CD4-positive, CD25-positive, alpha-beta regulatory T cell (primary cell): Measurements from ENCODE around the gene C6orf15. TPM values are rescaled to one million over a fixed set of nuclear protein-coding genes. Genes with fewer than 3 reads are reported as not detected.

Experiments used
- ATAC-seq, 2 donors: fragments of 150-1000 bp; cut with Tn5 transposase; one replicate each; pipeline ENCODE4 v1.10.0; 2021; ENCODE audit warnings: low read depth in 2 of 2, moderate number of reproducible peaks in 2 of 2, moderate library complexity in 1 of 2
- DNase-seq, 3 donors: peaks; one replicate each; pipeline versions ENCODE4 v3.0.0 to v3.0.0-alpha.2; 2012 to 2022; ENCODE audit warnings: mixed read lengths in 1 of 3
- H3K27ac ChIP-seq: one replicate; pipeline ENCODE4 v1.7.0; 2013; ENCODE audit warnings: mild to moderate bottlenecking, low read length; ENCODE audit not compliant: insufficient read depth, poor library complexity, severe bottlenecking
- H3K27me3 ChIP-seq: one replicate; pipeline ENCODE4 v1.7.0; 2013; ENCODE audit warnings: low read length; ENCODE audit not compliant: control insufficient read depth, insufficient read depth
- H3K36me3 ChIP-seq: one replicate; pipeline ENCODE4 v1.7.0; 2013; ENCODE audit warnings: mild to moderate bottlenecking, low read length, moderate library complexity; ENCODE audit not compliant: control insufficient read depth, insufficient read depth
- H3K4me1 ChIP-seq: 2 replicates; pipeline ENCODE4 v1.7.0; 2013; ENCODE audit warnings: mild to moderate bottlenecking, low read length; ENCODE audit not compliant: insufficient read depth, control insufficient read depth, poor library complexity, severe bottlenecking
- H3K4me3 ChIP-seq: one replicate; pipeline ENCODE4 v1.7.0; 2013; ENCODE audit warnings: low read depth, mild to moderate bottlenecking, low read length, moderate library complexity
- H3K9me3 ChIP-seq, 2 experiments: 1 replicate in 1 of 2; 2 replicates in 1 of 2; pipeline ENCODE4 v1.7.0; 2013; ENCODE audit warnings: low read length in 2 of 2, mild to moderate bottlenecking in 1 of 2, moderate library complexity in 1 of 2; ENCODE audit not compliant: control insufficient read depth in 2 of 2
- H3K27ac Mint-ChIP-seq, 3 donors: one replicate each; pipeline ENCODE4 v1.8.0; 2020 to 2022; ENCODE audit warnings: mild to moderate bottlenecking in 3 of 3, mixed read lengths in 3 of 3, moderate library complexity in 2 of 3
- H3K27me3 Mint-ChIP-seq: one replicate; pipeline ENCODE4 v1.8.0; 2022; ENCODE audit warnings: mild to moderate bottlenecking, mixed read lengths
- H3K36me3 Mint-ChIP-seq: one replicate; pipeline ENCODE4 v1.8.0; 2020; ENCODE audit warnings: mixed read lengths
- H3K4me1 Mint-ChIP-seq, 4 donors: one replicate each; pipeline ENCODE4 v1.8.0; 2020 to 2022; ENCODE audit warnings: mixed read lengths in 4 of 4, mild to moderate bottlenecking in 1 of 4
- H3K4me3 Mint-ChIP-seq, 4 donors: one replicate each; pipeline ENCODE4 v1.8.0; 2020 to 2022; ENCODE audit warnings: mild to moderate bottlenecking in 4 of 4, mixed read lengths in 4 of 4, moderate library complexity in 3 of 4
- H3K9me3 Mint-ChIP-seq, 7 donors: one replicate each; pipeline ENCODE4 v1.8.0; 2020 to 2022; ENCODE audit warnings: mixed read lengths in 7 of 7, mild to moderate bottlenecking in 3 of 7, moderate library complexity in 2 of 7
- polyA plus RNA-seq, 4 donors: library from polyadenylated mRNA; unstranded; fragments of 300-500 nt; fragmentation: Illumina TruSeq; gene quantifications; one replicate each; pipeline ENCODE4 v1.2.3, GENCODE V29; 2021
- total RNA-seq: library from RNA; stranded (reverse); gene quantifications from one replicate; pipeline ENCODE4 v1.2.3, GENCODE V29; 2022

Gene C6orf15
- not detected for total RNA-seq
- not detected for polyA plus RNA-seq

GRCh38 chr6:31112478-31112877 lies at the start of gene C6orf15:
Gene C6orf15, minus strand, starts transcription at chr6:31112575. Its CDS starts 20 bp downstream, at chr6:31112555.
- H3K9me3 ChIP-seq, result no peaks in the 10 kb centered on the region
- H3K36me3 Mint-ChIP-seq, result no peaks in the 10 kb centered on the region
- no peak within 1 kb of the TSS for H3K27ac ChIP-seq
- no peak for DNase-seq
- peaks cover 12% of the 10 kb centered on the region for H3K27me3 Mint-ChIP-seq
- no peaks in the 10 kb centered on the region for H3K4me1 ChIP-seq
- no peaks in the 10 kb centered on the region for H3K9me3 Mint-ChIP-seq
- H3K36me3 ChIP-seq, result no peaks in the 10 kb centered on the region
- H3K27ac Mint-ChIP-seq, result peak within 1 kb of the TSS in 2 of 3 donors; percentile 8 to 71
- no peak within 1 kb of the TSS for H3K4me3 Mint-ChIP-seq
- H3K4me1 Mint-ChIP-seq, result peaks cover 0 to 8% (median 1%) of the 10 kb centered on the region in 4 donors
- no peak for ATAC-seq
- H3K27me3 ChIP-seq, result no peaks in the 10 kb centered on the region
- H3K4me3 ChIP-seq, result no peak within 1 kb of the TSS

- H3K36me3 Mint-ChIP-seq, result no peaks in the 10 kb centered on the region
- peaks cover 8 to 46% (median 22%) of the 10 kb centered on the region in 4 donors for H3K4me1 Mint-ChIP-seq
- no peaks in the 10 kb centered on the region for H3K9me3 Mint-ChIP-seq
- peak overlapping the region in 2 of 4 donors; percentile 62 to 82 for H3K4me3 Mint-ChIP-seq
- H3K27ac Mint-ChIP-seq, result peak overlapping the region in 1 of 3 donors; percentile 31
- Histone ChIP-seq H3K4me1 (peaks cover 29% of the 10 kb centered on the region), H3K4me3 (no peak overlapping the region), H3K9me3 (no peaks in the 10 kb centered on the region), H3K36me3 (no peaks in the 10 kb centered on the region), H3K27ac (no peak overlapping the region), H3K27me3 (no peaks in the 10 kb centered on the region)
- no peak for DNase-seq
- no peak for ATAC-seq
- no peaks in the 10 kb centered on the region for H3K27me3 Mint-ChIP-seq
Observed at GRCh38 chr6:31161216-31162126, 49.1 kb upstream of the C6orf15 start.

- peaks cover 8 to 36% (median 21%) of the 10 kb centered on the region in 4 donors for H3K4me1 Mint-ChIP-seq
- peak overlapping the region; percentile 79 to 91 (median 90) for H3K27ac Mint-ChIP-seq
- peak overlapping the region; percentile 82 for H3K27ac ChIP-seq
- no peaks in the 10 kb centered on the region for H3K27me3 Mint-ChIP-seq
- peaks cover 24% of the 10 kb centered on the region for H3K4me1 ChIP-seq
- H3K4me3 Mint-ChIP-seq, result peak overlapping the region; percentile 86 to 96 (median 94)
- H3K36me3 Mint-ChIP-seq, result peaks cover 4% of the 10 kb centered on the region
- no peaks in the 10 kb centered on the region for H3K9me3 ChIP-seq
- no peaks in the 10 kb centered on the region for H3K9me3 Mint-ChIP-seq
- peak overlapping the region; percentile 77 for H3K4me3 ChIP-seq
- H3K27me3 ChIP-seq, result no peaks in the 10 kb centered on the region
- ATAC-seq (no peak), DNase-seq (peak; percentile 29 to 58 (median 31))
- H3K36me3 ChIP-seq, result no peaks in the 10 kb centered on the region
Observed at GRCh38 chr6:31158863-31159855, 46.8 kb upstream of the C6orf15 start.

- Histone ChIP-seq H3K27me3 (no peaks in the 10 kb centered on the region), H3K27ac (peak within 1 kb of the TSS; percentile 82), H3K9me3 (no peaks in the 10 kb centered on the region), H3K4me1 (peaks cover 24% of the 10 kb centered on the region), H3K4me3 (peak within 1 kb of the TSS; percentile 78), H3K36me3 (no peaks in the 10 kb centered on the region)
- ATAC-seq (peak; percentile 90 to 93), DNase-seq (peak; percentile 98 to 99 (median 99))
- Mint-ChIP-seq H3K27ac (peak within 1 kb of the TSS; percentile 90 to 94 (median 91)), H3K4me3 (peak within 1 kb of the TSS; percentile 86 to 96 (median 94)), H3K36me3 (peaks cover 4% of the 10 kb centered on the region), H3K9me3 (no peaks in the 10 kb centered on the region), H3K27me3 (no peaks in the 10 kb centered on the region), H3K4me1 (peaks cover 8 to 36% (median 17%) of the 10 kb centered on the region in 4 donors)
Observed at GRCh38 chr6:31158140-31158862, 45.9 kb upstream of the C6orf15 start, which contains the start of gene TCF19. Gene TCF19, plus strand, starts transcription at chr6:31158589. Its CDS starts 881 bp downstream, at chr6:31159470.

GRCh38 chr6:31157513-31158139 lies 45.3 kb upstream of the C6orf15 start, which contains the start of gene CCHCR1:
Gene CCHCR1, minus strand, starts transcription at chr6:31157802. Its CDS starts 202 bp downstream, at chr6:31157600.
- no peaks in the 10 kb centered on the region for H3K27me3 ChIP-seq
- DNase-seq (no peak), ATAC-seq (no peak)
- H3K4me3 Mint-ChIP-seq, result peak within 1 kb of the TSS; percentile 86 to 96 (median 94)
- H3K36me3 ChIP-seq, result no peaks in the 10 kb centered on the region
- H3K4me1 ChIP-seq, result peaks cover 24% of the 10 kb centered on the region
- peak within 1 kb of the TSS; percentile 78 for H3K4me3 ChIP-seq
- peak within 1 kb of the TSS; percentile 82 for H3K27ac ChIP-seq
- H3K9me3 Mint-ChIP-seq, result no peaks in the 10 kb centered on the region
- H3K9me3 ChIP-seq, result no peaks in the 10 kb centered on the region
- peaks cover 8 to 36% (median 14%) of the 10 kb centered on the region in 4 donors for H3K4me1 Mint-ChIP-seq
- H3K27ac Mint-ChIP-seq, result peak within 1 kb of the TSS; percentile 90 to 94 (median 91)
- no peaks in the 10 kb centered on the region for H3K27me3 Mint-ChIP-seq
- H3K36me3 Mint-ChIP-seq, result peaks cover 4% of the 10 kb centered on the region

- Mint-ChIP-seq H3K4me3 (peak overlapping the region in 3 of 4 donors; percentile 45 to 95 (median 86)), H3K4me1 (peaks cover 8 to 36% (median 14%) of the 10 kb centered on the region in 4 donors), H3K27ac (peak overlapping the region in 1 of 3 donors; percentile 91), H3K27me3 (no peaks in the 10 kb centered on the region), H3K36me3 (peaks cover 5% of the 10 kb centered on the region), H3K9me3 (no peaks in the 10 kb centered on the region)
- Histone ChIP-seq H3K4me1 (peaks cover 24% of the 10 kb centered on the region), H3K4me3 (no peak overlapping the region), H3K36me3 (no peaks in the 10 kb centered on the region), H3K27me3 (no peaks in the 10 kb centered on the region), H3K27ac (no peak overlapping the region), H3K9me3 (no peaks in the 10 kb centered on the region)
- no peak for ATAC-seq
- DNase-seq, result no peak
Observed at GRCh38 chr6:31156641-31157040, 44.3 kb upstream of the C6orf15 start.
